HG02610 (cell line): ENCODE data around the gene CRNKL1.
A peak's percentile ranks its signal among the peaks of the same experiment; 100 is the strongest.

Source experiments
- ATAC-seq: cut with Tn5 transposase; IDR thresholded peaks from one replicate; pipeline ENCODE4 v1.9.1; 2021; ENCODE audit warnings: mild to moderate bottlenecking, moderate library complexity; ENCODE audit not compliant: unreplicated experiment

The CRNKL1 gene

DNA sequence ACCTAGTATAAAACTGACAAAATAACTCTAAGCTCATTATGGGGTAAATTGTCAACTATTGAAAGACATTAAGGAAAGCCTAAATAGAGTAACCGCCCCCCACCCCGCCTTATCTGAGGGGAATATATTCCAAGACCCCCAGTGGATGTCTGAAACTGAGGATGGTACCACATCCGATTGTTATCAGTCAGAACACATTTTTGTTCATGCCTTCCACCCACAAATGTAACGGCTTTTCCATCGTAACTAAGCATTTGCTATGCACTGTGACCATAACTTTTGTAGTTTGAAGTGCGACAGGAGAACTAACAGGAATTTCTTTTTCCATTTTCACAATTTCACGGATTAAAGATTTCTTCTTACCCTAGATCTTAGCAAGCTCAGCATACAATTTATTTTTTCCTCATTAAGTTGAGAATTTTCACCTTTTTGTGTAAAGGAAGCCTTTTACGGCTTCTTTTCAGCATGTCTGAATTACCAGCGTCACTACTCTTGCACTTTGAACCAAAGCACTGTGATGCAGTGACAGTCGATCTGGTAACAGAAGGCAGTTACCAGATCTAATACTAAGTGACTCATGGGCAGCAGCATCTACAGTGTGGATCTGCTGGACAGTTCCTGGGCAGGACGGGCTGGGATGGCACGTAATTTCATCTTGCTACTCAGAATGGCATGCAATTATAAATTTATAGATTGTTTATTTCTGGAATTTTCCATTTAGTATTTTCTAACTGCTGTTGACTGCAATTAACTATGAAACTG lies 11.9 kb upstream of the CRNKL1 start:
- no peak for ATAC-seq

DNA sequence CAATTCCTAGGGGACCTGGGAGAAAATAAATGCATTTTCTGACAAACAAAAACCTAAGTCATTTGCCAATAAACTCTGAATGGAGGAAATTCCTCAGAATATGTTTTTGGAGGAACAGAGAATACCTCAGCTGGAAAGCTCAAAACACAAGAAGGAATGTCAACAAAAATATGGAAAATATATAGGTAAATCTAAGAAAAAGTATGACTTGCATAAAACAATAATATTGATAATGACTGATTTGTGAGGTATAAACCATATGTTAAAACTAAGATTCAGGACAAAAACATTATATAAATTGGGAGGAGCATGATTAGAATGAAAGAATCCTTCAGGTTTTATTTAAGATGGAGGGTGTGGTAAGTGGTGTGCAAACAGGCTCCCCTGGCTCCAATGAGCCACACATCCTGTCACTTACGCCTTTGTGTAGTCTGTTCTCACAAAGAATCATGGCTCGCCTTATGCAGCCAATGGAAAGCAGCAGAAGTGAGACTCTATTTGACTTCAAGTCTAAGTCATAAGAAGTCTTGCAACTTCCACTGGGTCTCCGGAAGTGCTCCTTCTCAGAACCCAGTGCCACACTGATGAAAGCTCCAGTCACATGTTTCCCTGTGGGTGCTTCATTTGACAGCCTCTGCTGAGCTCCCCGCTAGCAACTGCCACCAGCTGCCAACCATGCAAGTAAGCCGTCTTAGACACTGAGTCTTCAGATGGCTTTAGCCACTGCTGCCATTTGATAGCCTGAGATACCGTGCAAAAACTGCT lies 8.2 kb upstream of the CRNKL1 start:
- ATAC-seq, result no peak

DNA sequence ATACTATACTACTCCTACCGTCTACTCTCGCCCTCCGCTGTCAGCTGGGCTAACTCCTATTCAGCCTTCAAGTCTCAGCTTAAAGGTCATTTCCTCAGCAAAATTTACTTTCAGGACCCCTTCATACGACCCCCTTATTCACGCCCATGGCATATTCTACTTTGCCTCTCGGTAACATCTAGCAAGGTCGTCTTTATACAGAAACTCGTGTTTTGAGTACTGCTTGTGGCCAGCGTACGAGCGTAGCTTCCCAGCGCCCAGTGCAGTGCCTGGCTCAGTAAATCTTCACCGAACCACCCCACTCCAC lies 546 bp downstream of the CRNKL1 start:
- ATAC-seq, result peak; percentile 9

DNA sequence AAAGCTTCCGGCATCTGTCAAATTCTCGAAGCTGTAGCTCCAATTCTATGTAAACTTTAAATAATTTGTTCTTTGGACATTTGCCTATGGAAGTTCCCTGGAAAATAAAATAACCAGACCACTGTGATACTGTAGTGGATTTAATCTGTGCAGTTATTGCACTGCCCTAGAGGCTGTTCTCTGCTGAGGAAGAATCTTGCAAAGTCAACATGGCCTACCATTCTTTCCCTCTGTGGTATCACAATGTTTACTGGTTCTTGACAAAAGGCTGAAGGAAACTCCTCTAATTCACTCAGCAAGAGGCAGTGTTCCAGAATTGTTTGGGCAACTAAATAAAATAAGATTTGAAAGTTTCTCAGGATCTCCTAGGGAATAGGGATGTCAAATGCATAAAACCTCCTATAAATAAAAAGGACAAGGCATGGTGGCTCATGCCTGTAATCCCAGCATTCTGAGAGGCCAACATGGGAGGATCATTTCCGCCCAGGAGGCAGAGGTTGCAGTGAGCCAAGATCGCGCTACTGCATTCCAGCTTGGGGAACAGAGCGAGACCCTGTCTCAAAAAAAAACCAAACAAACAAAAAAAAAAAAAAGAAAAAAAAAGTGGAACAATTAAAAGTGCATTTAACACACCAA lies 12.4 kb downstream of the CRNKL1 start:
- ATAC-seq, result no peak

DNA sequence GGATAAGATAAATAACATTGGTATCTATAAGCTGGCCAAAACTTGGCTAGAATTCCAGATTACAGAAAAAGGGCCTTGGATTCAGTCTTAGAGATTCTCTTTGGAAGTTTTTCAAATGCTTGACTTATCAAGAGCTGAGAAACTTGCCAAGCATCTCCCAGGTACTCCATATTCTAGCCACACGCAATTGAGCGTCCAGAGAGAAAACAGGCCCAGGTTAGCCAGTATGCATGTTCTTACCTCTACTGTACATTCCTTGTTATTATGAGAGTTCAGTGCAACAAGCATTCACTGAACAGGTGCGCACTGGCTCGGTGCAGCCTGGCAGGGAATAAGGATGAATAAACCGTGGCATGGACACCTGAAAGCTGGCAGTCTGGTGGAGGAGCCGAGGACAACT lies 13.7 kb downstream of the CRNKL1 start:
- no peak for ATAC-seq

DNA sequence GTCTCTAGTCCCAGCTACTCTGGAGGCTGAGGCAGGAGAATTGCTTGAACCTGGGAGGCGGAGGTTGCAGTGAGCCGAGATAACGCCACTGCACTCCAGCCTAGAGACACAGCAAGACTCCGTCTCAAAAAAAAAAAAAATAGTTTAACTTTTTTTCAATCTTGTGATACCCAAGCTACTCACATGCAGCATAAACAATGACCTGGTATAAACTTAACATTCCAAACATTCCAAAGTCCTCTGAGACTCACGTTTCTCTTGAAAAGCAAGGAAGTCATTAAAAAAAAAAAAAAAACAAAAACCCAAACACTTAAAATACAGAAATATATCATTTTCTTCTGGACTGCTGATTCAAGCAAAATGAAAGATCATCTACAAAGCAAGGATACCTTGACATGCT lies 14.3 kb downstream of the CRNKL1 start:
- no peak for ATAC-seq

DNA sequence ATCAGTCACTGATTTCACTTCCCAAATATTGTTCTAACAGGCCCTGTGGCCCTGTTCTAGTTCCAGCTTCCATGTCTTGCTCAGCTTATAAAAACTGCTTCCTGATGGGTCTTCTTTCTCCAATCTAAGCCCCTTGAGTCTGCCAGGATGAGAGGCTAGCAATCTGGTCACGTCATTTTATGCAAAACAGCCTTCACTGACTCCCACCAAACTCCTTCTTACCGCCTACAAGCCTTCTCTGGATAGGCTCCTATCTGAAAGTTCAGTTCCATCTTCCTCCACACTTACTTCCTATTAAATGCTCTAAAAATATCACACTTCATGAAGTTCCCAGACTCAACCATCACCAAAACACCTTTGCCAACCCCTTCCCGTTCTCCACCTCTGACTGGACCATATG lies 15.5 kb downstream of the CRNKL1 start:
- ATAC-seq, result no peak

DNA sequence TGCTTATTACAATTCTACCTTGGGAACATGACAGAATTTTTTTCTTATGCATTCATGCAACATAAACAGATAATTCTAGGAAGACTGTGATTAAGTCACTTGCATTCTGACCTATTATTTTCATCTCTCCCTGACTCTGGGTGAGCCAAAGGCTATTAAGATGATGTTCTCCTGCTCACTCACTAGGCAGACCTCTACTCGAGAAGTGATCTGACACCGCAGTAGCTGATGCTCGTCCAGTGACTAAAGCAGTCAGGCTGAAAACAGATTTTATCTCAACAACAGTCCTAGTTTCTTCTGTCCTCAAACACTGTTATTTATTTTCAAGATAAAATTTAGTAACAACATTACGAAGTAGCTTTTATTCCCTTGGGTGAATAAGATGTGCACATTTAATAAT lies 17.8 kb downstream of the CRNKL1 start:
- ATAC-seq, result no peak

DNA sequence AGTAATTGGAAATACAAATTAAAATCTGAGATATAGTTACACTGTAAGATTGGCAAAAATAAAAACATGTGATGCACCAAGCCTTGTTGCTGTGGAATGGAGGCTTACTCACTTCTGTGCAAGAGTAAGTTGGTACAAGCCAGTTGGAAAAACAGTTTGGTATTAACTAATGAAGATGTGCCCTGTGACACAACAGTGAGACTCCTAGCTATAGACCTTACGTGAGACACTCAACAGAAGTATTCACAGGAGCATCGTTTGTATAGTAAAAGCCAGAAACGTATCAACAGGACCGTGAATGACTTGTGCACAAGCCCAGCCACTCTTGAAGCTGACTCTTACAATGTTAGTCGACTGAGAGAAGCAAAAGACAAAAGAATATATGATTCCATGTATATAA lies 20.5 kb downstream of the CRNKL1 start:
- no peak for ATAC-seq

DNA sequence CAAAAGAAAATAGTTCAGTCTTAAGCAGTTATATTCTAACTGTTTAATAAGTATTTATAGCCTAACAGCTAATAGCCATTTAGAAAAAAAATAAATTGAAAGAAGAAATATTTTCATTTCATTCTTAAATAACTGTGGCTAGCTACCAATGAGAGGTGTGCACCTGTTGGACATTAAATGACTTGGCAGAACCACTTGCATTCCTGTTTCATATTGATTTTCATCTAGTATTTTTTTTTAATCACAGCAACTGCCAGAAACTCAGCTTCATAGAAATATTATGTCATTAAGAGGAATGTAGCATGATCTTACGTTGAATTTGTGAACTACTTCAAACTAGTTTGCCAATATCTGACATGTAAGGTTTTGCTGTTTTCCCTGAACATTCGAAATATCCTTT lies 25.0 kb downstream of the CRNKL1 start:
- no peak for ATAC-seq

DNA sequence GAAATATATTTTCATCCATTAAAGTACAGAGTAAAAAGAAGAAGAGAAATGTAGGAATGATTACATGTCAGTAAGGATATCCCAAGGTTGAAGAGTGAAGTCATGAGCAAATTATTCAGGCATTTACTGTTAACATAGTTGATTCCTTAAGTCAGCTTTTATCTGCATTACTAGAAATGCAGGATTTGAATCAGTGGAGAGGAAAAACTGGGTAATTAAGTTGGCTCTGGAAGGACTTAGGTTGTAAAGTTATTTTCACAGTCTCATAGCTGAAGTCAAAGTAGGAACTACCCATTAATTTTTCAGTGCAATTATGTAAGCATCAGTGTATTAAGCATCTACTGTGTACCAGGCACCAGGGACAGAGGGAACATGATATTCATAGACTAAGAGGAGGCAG lies 27.3 kb downstream of the CRNKL1 start:
- ATAC-seq, result no peak

DNA sequence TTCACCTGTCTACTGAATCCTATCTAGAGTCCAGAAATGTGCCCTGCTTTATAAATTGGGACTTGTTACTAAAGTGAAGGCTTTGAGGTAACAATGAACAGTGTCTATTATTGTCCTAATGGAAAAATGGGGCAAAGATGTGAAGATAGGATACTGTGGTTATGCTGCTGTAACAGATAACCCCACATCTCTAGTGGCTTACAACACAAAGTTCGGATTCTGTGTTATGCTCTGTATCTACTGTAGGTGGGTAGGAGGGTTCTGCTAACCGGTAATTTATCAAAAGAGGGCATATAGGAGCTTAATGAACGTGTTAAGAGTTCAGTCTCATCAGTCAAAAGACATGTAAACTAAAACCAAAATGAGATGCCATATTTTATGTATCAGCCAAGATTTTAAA lies 28.9 kb downstream of the CRNKL1 start:
- no peak for ATAC-seq

DNA sequence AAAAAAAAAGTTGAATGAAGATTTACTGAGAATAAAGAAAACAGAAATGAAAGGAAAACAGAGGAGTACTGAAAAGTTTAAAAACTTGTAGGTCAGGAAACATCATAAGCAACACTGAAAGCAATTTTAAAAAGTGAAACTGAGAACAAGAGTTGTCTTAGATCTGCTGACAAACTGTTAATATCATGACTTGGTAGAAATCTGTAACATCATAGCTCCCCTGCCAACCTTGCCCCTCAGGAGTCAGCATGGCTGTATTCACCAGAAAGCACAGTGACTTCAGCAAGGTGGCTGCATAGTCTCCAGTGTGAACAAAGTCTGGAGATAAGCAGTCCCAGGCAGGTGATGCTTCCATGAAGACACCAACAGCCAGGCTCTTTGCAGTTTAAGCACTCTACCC lies 29.8 kb downstream of the CRNKL1 start:
- ATAC-seq, result peak; percentile 53

DNA sequence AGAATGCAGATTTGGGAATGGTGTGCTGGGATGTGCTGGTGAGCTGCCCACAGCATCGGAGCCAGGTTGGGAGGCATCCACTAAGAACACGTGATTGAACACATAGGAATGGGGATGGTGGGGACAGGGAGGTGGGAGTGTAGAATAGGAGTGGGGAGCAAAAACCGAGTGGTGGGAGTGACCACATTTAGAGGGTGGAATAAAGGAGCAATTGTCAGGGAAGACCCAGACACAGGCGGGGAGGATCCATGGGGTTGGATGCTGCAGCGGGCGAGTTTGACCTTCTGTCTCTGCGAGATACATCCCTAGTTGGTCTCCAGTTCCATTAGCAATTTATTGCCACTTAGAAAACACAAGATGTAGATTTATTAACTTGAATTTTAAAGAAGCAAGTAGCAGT lies 30.4 kb downstream of the CRNKL1 start:
- no peak for ATAC-seq

DNA sequence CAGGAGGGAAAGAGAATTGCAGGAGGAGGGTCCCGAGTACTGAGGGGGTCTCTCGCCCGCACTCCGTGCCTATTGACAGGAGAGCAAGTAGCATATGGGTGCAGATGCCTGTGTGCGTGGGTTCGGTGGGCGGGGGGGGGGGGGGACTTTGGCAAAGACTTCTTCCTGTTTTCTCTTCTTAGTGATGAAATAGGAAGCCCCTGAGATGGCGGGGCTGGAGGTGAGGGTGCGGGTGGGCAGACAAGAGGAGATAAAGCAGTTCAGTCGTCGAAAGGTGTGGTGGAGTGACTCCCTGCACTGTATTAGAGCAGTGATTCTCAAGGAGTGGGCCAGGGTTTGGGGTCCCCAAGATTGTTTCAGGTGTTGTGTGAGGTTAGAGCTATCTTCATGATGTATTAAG lies 31.4 kb downstream of the CRNKL1 start:
- no peak for ATAC-seq

DNA sequence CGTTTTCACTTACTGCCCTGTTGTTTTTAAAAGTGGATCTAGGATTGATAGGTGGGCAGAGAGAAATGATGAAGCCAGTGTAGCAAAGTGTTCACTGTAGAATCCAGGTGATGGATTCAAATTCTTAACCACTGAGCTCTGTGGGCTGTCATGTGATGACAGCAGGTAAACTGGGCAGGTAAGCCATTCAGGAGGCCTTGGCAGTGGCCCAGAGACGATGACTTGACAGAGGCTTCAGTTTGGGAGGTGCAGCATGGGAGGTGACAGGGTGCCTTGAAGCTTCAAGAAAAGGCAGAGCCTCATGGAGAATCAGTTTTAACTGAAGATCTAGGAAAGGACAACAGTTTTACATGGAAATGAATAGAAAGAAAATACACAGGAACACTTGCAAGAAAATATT lies 33.1 kb downstream of the CRNKL1 start:
- ATAC-seq, result no peak

DNA sequence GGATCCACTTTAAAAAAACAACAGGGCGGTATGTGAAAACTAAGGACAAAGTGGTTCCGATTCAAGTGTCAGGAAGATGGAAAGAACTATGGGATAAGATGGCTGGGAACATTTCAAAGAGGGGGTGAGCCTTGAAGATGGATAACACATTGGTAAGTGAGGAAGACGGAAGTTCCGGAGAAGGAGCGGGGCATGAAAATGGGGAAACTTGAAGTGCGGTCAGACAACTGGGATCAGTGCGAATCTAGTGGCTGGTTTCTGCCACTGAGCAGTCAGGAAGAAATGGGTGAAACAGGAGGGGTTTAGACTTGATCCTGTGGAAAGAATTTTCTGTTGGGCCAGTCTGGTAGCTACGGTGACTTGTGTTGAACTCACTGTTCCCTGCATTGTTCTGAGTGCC lies 33.9 kb downstream of the CRNKL1 start:
- ATAC-seq, result no peak

DNA sequence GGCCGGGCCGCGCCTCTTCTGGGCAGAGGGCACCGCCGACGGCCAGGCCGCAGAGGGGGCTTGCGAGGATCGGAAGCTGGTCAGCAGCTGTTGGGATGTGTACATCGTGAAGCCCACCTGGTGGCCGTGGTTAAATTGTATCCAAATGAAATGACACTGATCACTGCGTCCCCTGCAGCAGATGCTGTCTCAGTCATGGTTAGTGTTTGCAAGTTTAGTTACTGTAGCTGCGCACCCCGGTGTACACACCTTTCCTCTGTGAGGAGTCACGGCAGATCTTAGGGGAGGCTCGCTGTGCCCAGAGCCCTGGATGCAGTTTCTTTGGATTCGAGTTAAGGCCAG lies 34.5 kb downstream of the CRNKL1 start:
- peak; percentile 3 for ATAC-seq

DNA sequence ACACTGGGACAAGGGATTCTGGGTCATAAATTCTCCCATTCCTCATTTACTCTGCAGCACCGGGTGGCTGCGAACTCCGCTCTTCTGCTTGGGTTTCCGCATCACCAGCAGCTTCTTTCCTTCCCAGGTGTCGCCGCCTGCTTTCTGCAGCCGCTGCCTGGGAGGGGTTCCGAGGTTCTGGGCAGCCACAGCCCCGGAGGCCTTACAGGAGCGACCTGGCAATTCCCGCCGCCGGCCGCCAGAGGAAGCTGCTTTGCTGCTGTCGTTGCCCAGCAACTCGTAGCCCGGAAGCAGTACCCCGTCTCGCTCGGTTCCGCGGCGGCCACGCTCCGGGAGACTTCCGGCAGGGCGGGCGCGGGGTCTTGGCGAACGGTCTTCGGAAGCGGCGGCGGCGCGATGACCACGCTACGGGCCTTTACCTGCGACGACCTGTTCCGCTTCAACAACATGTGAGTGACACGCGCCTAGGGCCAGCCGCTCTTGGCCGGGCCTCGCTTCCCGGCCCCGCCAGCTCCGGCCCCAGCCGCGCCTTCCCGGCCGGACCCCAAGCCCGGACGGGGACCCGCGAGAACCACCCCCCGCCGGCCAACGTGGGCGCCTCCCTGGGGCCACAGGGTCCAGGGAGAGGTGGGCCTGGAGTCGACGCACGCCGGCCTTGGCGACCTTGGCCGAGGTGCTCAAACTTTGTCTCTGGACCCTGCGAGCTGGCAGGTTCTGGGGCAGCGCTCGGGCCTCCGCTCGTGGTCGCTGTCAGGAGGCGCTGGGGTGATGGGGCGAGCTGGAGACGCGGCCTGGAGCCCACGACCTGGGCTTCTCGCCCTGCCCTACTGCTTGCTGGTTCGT lies 35.0 kb downstream of the CRNKL1 start, which contains the start of gene NAA20:
Gene NAA20 (plus strand): TSS at position 362 of the 843 bp plus-strand sequence. CDS start 35 bp downstream, at position 397.
- peak; percentile 99 for ATAC-seq

DNA sequence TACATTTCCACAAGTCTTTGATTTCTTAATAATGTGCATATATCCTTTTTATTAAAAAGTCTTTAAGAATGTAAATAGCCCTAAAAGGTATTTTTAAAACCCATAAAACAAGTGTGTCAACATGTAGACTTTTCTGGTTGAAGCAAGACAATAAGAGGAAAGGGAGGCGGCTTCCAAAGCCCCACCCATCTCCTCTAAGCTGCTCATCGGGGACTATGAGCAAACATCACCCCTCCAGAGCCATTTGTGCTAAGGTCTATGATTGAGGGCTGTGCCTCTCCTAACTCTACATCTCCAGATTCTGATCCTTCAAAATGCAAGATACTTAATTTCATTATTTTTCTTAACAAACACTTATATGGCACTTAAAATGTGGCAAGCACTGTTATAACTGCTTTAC lies 37.6 kb downstream of the CRNKL1 start:
- ATAC-seq, result no peak

DNA sequence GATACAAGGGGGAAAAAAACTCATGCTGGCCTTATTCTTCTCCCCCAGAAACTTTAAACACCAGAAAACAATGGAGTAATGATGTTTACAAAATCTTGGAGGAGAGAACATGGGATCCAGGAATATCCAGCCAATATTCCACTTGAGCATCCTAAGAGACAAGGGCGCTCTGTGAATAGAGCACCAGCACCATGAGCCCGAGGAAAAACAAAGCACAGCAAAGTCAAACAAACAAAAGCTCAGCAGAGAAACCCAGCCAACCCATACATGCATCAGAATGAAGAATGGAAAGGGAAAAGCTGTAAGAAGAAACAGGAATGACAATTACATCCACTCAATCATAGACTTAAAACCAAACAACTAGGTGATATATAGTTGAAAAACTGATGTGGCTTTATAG lies 39.7 kb downstream of the CRNKL1 start:
- no peak for ATAC-seq
